Activated CD4-positive, alpha-beta memory T cell treated with anti-CD3 and anti-CD28 coated beads for 36 hours (primary cell): ENCODE measurements around the gene NINL. TPM values are rescaled to one million over a fixed set of nuclear protein-coding genes. Genes with fewer than 3 reads are reported as not detected.
"Not testable (repeated sequence)": the region's sequence is repeated elsewhere in the genome, so short reads cannot be mapped to it uniquely, and the experiment has no call there.

ENCODE experiments used
- CTCF ChIA-PET: fragments of 350-600 bp; sonication (Branson Sonifier 250); formaldehyde crosslinking; loops from one replicate; lab custom pipeline; 2021; ENCODE audit warnings: antibody characterized with exemption, inconsistent platforms; lab: Charles Lee
- POLR2A ChIA-PET: fragments of 350-600 bp; sonication (Branson Sonifier 250); formaldehyde crosslinking; loops from one replicate; lab custom pipeline; 2021; ENCODE audit warnings: antibody characterized with exemption; lab: Charles Lee
- DNase-seq: peaks from one replicate; pipeline ENCODE4 v3.0.0-alpha.2; 2020
- H3K27ac Mint-ChIP-seq: one replicate; pipeline ENCODE4 v1.8.0; 2021; ENCODE audit warnings: mixed read lengths
- H3K27me3 Mint-ChIP-seq: one replicate; pipeline ENCODE4 v1.8.0; 2021; ENCODE audit warnings: mixed read lengths
- H3K36me3 Mint-ChIP-seq: one replicate; pipeline ENCODE4 v1.8.0; 2021; ENCODE audit warnings: mixed read lengths
- H3K4me1 Mint-ChIP-seq: one replicate; pipeline ENCODE4 v1.8.0; 2021; ENCODE audit warnings: low read depth, mixed read lengths
- H3K4me3 Mint-ChIP-seq: one replicate; pipeline ENCODE4 v1.8.0; 2021; ENCODE audit warnings: mild to moderate bottlenecking, mixed read lengths
- H3K9me3 Mint-ChIP-seq: one replicate; pipeline ENCODE4 v1.8.0; 2021; ENCODE audit warnings: mixed read lengths
- intact Hi-C: fragments of 100-400 bp; cut with micrococcal nuclease; formaldehyde crosslinking; loops from one replicate; pipeline ENCODE4 v1.15.1; 2023
- total RNA-seq, 2 experiments: library from RNA; stranded (reverse); gene quantifications; one replicate each; pipeline ENCODE4 v1.2.3, GENCODE V29; 2021

Gene NINL
- total RNA-seq, 2 experiments from 2014 or later, result 2.7 to 3.9 TPM

DNA sequence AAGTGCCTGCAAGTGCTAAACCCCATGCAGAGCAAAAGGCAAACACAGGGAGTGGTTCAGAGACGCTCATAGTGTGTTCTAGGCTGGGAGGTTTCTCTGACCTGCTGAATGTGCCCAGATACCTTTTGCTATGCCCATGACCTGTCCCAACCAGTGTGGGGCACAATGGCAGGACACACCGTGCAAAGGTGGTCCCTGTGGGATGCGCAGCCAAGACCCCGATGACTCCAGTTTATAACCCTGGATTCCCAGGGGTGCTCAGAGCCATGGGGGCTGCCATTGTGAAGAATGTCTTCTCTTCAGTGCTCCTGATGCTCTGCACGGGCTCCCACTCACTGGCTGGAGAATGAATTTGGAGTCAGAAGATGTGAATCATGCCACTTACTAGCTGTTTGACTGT, 2.2 kb upstream of the NINL start:
- intact Hi-C loops, result no loop called here
- Mint-ChIP-seq H3K4me1 (peaks cover 10% of the 10 kb centered on the region), H3K27me3 (no peaks in the 10 kb centered on the region), H3K36me3 (no peaks in the 10 kb centered on the region), H3K9me3 (no peaks in the 10 kb centered on the region), H3K27ac (no peak overlapping the region), H3K4me3 (no peak overlapping the region)
- peak; percentile 14 for DNase-seq
- CTCF ChIA-PET, result no interaction called here
- POLR2A ChIA-PET, result no interaction called here

DNA sequence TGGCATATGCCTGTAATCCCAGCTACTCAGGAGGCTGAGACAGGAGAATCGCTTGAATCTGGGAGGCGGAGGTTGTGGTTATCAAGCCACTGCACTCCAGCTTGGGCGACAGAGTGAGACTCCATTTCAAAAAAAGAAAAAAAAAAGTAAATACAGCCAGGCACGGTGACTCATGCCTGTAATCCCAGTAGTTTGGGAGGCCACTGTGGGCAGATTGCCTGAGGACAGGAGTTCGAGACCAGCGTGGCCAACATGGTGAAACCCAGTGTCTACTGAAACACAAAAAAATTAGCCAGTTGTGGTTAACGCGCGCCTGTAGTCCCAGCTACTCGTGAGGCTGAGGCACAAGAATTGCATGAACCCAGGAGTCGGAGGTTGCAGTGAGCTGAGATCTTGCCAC, 1.5 kb upstream of the NINL start:
- Mint-ChIP-seq H3K4me1 (peaks cover 10% of the 10 kb centered on the region), H3K27ac (no peak overlapping the region), H3K36me3 (no peaks in the 10 kb centered on the region), H3K4me3 (no peak overlapping the region), H3K9me3 (no peaks in the 10 kb centered on the region), H3K27me3 (no peaks in the 10 kb centered on the region)
- POLR2A ChIA-PET, result no interaction called here
- intact Hi-C loops, result no loop called here
- CTCF ChIA-PET, result no interaction called here
- no peak for DNase-seq

DNA sequence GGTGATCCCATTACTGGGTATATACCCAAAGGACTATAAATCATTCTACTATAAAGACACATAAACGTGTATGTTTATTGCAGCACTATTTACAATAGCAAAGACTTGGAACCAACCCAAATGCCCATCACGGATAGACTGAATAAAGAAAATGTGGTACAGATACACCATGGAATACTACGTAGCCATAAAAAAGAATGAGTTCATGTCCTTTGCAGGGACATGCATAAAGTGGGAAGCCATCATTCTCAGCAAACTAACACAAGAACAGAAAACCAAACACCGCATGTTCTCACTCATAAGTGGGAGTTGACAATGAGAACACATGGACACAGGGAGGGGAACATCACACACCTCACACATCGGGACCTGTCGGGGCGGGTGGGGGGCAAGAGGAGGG, 1.7 kb downstream of the NINL start:
- POLR2A ChIA-PET, CTCF ChIA-PET, H3K36me3 Mint-ChIP-seq, H3K9me3 Mint-ChIP-seq, H3K27ac Mint-ChIP-seq, H3K4me1 Mint-ChIP-seq, DNase-seq, H3K27me3 Mint-ChIP-seq: not testable (repeated sequence)
- intact Hi-C loops, result loop anchor here (2.0 kb wide), 1 partner anchor 19 kb away; no protein-coding TSS in a partner anchor
- peak overlapping the region; percentile 37 for H3K4me3 Mint-ChIP-seq

DNA sequence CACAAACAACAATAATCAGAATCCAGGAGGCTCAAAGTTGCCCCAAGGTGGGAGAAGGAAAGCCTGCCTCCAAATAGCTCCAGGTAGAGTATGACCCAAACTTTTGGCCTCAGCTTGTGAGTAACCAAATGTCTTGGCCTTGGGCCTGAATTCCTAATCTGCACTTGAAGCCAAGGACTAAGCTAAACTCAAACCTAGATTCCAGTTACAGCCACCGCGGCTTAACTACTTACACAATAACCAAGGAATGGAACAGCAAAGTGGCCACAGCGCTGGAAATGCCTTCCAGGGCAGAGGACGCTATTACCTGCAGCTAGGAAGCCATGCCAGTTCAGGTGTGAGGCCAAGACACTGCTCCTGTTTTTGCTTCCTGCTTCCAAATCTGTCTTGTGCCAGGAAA, 4.6 kb downstream of the NINL start:
- Mint-ChIP-seq H3K4me3 (no peak overlapping the region), H3K36me3 (no peaks in the 10 kb centered on the region), H3K4me1 (peaks cover 10% of the 10 kb centered on the region), H3K27me3 (no peaks in the 10 kb centered on the region), H3K27ac (no peak overlapping the region), H3K9me3 (no peaks in the 10 kb centered on the region)
- ChIA-PET POLR2A (no interaction called here), CTCF (interaction anchor here (0.6 kb wide), 1 partner anchor 612 kb away, joined by 5 read pairs; no protein-coding TSS in a partner anchor)
- DNase-seq, result no peak
- intact Hi-C loops, result no loop called here

DNA sequence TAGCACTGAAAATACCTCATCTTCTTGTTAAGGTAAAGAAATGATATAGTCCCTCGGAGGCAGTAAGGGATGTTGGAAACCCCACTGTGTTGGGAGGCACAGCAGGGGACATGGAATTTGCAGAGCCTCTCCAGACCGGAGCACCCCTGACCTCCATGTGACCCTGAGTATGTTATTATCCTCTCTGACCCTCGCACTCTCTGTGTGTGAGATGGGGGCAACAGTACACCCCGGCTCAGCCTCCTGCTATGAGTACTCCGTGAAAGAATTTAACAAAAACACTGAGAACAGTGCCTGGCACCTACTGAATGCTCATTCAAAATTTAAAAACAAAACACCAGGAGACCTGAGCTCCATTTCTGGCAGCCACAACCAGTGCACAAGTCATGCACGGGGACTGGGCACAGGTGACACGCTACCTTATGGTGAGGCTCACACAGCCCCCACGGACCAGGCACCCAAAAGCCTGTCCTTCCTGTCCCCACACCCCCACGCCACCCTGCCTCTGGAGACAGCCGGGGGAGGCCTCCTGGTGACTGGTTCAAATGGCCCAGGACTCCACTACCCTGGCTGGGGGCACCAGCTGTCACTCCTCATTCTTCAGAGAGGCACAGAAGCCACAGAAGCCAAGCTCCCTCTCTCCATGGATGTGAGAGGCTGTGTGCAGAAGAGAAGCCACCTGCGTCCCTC, 6.1 kb downstream of the NINL start:
- DNase-seq, result no peak
- peaks cover 5% of the 10 kb centered on the region for H3K4me1 Mint-ChIP-seq
- no peak overlapping the region for H3K4me3 Mint-ChIP-seq
- no peaks in the 10 kb centered on the region for H3K27me3 Mint-ChIP-seq
- intact Hi-C loops, result no loop called here
- H3K9me3 Mint-ChIP-seq, result no peaks in the 10 kb centered on the region
- H3K36me3 Mint-ChIP-seq, result no peaks in the 10 kb centered on the region
- POLR2A ChIA-PET, result no interaction called here
- no peak overlapping the region for H3K27ac Mint-ChIP-seq
- CTCF ChIA-PET, result no interaction called here

DNA sequence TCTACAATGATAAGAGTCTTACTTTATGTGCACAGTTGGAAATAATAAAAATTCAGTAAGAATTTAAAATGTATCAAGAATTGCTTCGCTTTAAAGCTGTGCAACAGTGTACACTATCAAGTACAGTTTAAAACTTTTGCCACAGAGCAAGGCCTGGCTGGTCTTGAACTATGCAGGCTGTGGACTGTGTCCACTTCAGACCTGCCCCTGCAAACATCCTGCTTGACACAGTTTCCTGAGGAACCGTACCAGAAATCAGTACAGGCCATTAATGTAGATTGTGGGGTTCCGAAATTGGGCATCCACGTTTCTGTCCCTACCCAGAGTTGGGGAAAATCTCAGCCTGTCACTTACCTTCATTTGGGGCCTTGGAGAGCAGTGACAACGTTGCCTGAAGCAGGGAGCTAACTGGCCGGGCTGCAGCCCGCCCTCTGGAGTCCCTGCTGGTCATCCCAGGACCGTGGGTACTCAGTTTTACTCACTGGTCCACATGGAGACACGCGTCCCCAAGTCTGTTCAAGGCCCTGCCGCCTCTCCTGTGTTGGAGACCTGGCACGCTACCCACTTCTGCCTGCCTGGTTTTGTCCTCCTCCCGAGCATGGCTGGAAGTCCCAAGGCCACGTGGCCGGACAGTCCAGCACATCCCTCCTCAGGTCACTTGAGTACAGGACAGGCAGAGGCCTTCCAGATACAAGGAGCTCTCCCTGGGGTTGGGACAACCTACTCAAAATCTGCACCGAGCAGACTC, 8.4 kb downstream of the NINL start:
- H3K36me3 Mint-ChIP-seq, result no peaks in the 10 kb centered on the region
- no peak for DNase-seq
- POLR2A ChIA-PET, result no interaction called here
- H3K4me1 Mint-ChIP-seq, result no peaks in the 10 kb centered on the region
- no peaks in the 10 kb centered on the region for H3K27me3 Mint-ChIP-seq
- H3K27ac Mint-ChIP-seq, result no peak overlapping the region
- H3K4me3 Mint-ChIP-seq, result no peak overlapping the region
- H3K9me3 Mint-ChIP-seq, result no peaks in the 10 kb centered on the region
- intact Hi-C loops, result no loop called here
- CTCF ChIA-PET, result no interaction called here

DNA sequence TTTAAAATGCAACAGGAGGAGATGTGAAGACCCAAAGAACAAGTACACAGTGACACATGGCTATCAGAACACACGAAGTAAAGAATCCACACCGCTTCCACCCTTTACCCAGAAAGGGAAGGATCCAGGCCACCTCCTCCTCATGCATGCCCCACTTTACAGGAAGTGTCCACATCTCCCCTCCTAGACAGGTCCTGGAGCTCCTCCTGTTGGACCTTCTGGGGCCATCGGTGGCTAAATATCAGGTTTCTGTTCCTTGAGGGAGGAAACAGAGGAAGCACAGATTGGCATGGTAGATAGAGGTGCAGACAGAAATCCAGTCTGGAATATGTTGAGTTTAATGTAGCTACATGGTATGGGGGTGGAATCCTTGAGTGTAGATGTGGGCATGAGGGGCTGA, 10.9 kb downstream of the NINL start:
- POLR2A ChIA-PET, result no interaction called here
- Mint-ChIP-seq H3K27me3 (no peaks in the 10 kb centered on the region), H3K36me3 (no peaks in the 10 kb centered on the region), H3K9me3 (no peaks in the 10 kb centered on the region), H3K4me1 (no peaks in the 10 kb centered on the region), H3K4me3 (no peak overlapping the region), H3K27ac (no peak overlapping the region)
- intact Hi-C loops, result no loop called here
- CTCF ChIA-PET, result no interaction called here
- DNase-seq, result no peak

DNA sequence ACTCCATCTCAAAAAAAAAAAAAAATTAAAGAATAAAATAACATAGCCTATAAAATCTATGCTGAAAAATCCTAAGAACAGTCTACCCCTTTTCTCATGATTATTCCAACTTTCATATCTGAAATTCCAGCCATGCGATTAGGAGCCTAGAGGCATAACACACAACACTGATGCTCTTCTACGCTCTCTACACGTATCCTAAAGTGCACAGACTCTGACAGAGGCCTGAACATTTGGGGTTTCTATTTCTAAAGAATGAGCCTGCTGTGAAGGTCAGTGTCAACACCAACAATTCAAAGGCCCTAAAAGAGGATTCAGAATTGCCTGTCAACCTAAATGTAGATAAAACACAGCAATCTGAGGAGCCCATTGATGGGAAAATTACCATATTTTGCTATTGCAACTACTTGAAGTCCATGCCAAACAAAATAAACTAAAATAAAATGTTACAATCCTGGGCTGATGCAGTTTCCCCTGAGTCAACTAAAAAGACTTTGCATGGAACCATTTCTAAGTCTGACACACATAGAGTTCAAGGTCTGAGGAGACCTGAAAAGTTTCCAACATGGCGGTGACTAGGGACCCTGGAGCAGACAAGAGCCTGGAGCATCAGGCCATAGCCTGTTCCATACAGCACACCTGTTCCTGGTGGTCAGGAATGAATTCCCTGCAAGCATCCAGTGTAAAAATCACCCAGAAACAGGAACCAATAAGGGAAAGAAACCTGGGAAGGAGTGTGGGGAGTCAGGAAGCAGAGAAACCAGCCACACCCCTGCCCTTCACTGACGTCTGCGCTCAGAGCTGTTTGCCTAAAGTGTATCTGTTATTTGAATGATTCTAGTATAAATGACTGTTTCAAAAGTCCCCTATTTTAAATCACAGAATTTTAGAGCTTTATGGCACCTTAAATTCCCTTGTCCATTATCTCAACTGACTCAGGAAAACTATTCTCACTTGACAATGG, 11.8 kb downstream of the NINL start:
- Mint-ChIP-seq H3K9me3 (no peaks in the 10 kb centered on the region), H3K4me1 (no peaks in the 10 kb centered on the region), H3K36me3 (no peaks in the 10 kb centered on the region), H3K4me3 (no peak overlapping the region), H3K27ac (no peak overlapping the region), H3K27me3 (no peaks in the 10 kb centered on the region)
- ChIA-PET CTCF (no interaction called here), POLR2A (interaction anchor here (0.6 kb wide), 1 partner anchor 20 kb away, joined by 3 read pairs; no protein-coding TSS in a partner anchor)
- intact Hi-C loops, result no loop called here
- DNase-seq, result no peak

DNA sequence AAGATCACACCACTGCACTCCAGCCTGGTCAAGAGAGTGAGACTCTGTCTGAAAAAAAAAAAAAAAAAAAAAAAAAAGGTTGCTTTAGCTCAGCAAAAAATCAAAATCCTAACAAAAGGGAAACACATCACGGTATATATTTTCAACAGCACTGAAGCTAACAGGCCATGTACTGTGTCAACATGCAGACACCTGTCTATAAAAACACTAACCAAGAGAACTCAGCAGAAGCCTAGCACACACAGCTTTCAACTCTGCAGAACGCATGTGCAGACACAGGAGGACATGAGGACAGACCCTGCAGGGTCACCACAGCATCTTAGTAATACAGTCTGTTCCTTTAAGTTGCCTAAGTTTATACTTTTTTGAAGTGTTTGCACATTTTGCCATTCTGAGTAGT, 13.5 kb downstream of the NINL start:
- Mint-ChIP-seq H3K4me3 (no peak overlapping the region), H3K4me1 (peaks cover 5% of the 10 kb centered on the region), H3K27ac (no peak overlapping the region), H3K9me3 (no peaks in the 10 kb centered on the region), H3K27me3 (no peaks in the 10 kb centered on the region), H3K36me3 (no peaks in the 10 kb centered on the region)
- DNase-seq, result no peak
- ChIA-PET CTCF (no interaction called here), POLR2A (no interaction called here)
- intact Hi-C loops, result no loop called here

DNA sequence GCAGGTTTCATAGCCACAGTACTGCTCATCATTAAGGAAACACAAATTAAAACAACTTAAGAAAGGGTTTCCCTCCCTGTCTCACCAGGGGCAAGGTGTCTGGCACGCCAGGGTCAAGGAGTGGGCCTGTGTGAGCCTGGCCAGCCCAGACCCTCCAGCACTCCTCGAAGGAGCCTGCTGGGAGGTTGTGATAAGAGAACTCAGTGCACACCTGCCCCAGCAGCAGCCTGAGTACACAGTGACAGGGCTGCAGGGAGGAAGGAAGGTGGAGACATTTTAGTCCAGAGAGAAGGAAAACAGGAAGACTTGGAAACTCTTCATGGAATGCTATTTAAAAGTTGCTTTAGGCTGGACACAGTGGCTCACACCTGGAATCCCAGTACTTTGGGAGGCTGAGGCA, 14.1 kb downstream of the NINL start:
- Mint-ChIP-seq H3K4me1 (peaks cover 5% of the 10 kb centered on the region), H3K36me3 (no peaks in the 10 kb centered on the region), H3K27ac (no peak overlapping the region), H3K27me3 (no peaks in the 10 kb centered on the region), H3K9me3 (no peaks in the 10 kb centered on the region), H3K4me3 (no peak overlapping the region)
- CTCF ChIA-PET, result no interaction called here
- POLR2A ChIA-PET, result no interaction called here
- intact Hi-C loops, result no loop called here
- no peak for DNase-seq

DNA sequence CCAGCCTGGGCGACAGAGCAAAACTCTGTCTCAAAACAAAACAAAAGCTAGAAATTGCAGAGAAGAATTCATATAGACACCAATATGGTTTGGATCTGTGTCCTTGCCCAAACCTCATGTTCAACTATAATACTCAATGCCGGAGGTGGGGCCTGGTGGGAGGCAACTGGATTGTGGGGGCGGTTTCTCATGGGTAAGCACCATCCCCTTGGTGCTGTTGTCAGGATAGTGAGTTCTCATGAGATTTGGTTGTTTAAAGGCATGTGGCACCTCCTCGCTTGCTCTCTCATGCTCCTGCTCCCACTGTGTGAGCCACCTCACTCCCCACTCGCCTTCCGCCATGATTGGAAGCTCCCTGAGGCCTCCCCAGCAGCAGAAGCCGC, 15.2 kb downstream of the NINL start:
- no peak overlapping the region for H3K27ac Mint-ChIP-seq
- H3K4me1 Mint-ChIP-seq, result peaks cover 5% of the 10 kb centered on the region
- intact Hi-C loops, result no loop called here
- H3K9me3 Mint-ChIP-seq, result no peaks in the 10 kb centered on the region
- H3K4me3 Mint-ChIP-seq, result no peak overlapping the region
- no peaks in the 10 kb centered on the region for H3K36me3 Mint-ChIP-seq
- POLR2A ChIA-PET, result no interaction called here
- H3K27me3 Mint-ChIP-seq, result no peaks in the 10 kb centered on the region
- DNase-seq, result no peak
- CTCF ChIA-PET, result no interaction called here

DNA sequence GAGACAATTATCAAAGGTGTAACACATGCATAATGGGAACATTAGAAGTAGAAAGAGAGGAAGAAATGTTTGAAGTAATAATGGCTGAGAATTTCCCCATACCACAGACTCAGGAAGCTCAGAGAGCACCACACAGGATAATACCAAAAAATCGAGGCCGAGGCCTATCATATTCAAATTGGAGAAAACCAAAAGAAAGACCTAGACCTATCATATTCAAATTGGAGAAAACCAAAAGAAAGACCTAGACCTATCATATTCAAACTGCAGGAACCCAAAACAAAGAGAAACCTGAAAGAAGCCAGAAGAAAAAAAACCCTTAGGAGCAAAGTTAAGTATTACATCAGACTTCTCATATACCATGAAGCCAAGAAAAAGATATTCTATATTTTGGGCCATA, 18.0 kb downstream of the NINL start:
- ChIA-PET CTCF (no interaction called here), POLR2A (no interaction called here)
- H3K36me3 Mint-ChIP-seq, result no peaks in the 10 kb centered on the region
- no peak overlapping the region for H3K27ac Mint-ChIP-seq
- no peak overlapping the region for H3K4me3 Mint-ChIP-seq
- H3K27me3 Mint-ChIP-seq, result no peaks in the 10 kb centered on the region
- H3K4me1 Mint-ChIP-seq, result peaks cover 9% of the 10 kb centered on the region
- H3K9me3 Mint-ChIP-seq, result peaks cover 2% of the 10 kb centered on the region
- DNase-seq, result no peak
- intact Hi-C loops, result no loop called here
